Body of pancreas (tissue), 4 donors: ENCODE data around the gene ATOSA. TPM values are rescaled to one million over a fixed set of nuclear protein-coding genes. Genes with fewer than 3 reads are reported as not detected.

Experiments used
- ATAC-seq: fragments of 150-250 bp; one replicate; pipeline ENCODE4 v1.9.1; 2016
- DNase-seq, 4 donors: peaks; one replicate each; pipeline ENCODE4 v3.0.0-alpha.2; 2019
- H3K27ac ChIP-seq, 4 donors: fragments of 200-600 bp; sonication (generic); 1 replicate in 3 of 4; 2 replicates in 1 of 4; pipeline versions ENCODE4 v1.5.1 to v1.6.1; 2016 to 2019; ENCODE audit warnings: mild to moderate bottlenecking in 1 of 4, mixed read lengths in 1 of 4, moderate library complexity in 1 of 4
- H3K27me3 ChIP-seq, 2 donors: fragments of 200-600 bp; sonication (generic); one replicate each; pipeline ENCODE4 v1.6.0; 2016; ENCODE audit warnings: mild to moderate bottlenecking in 1 of 2
- H3K36me3 ChIP-seq, 2 donors: fragments of 200-600 bp; sonication (generic); replicated peaks in 1 of 2; 2 replicates each; pipeline ENCODE4 v1.5.1; 2016; ENCODE audit warnings: low read depth in 2 of 2; ENCODE audit not compliant: insufficient read depth in 1 of 2
- H3K4me1 ChIP-seq: fragments of 200-600 bp; sonication (generic); one replicate; pipeline ENCODE4 v1.6.0; 2016
- H3K4me3 ChIP-seq, 2 donors: fragments of 200-600 bp; sonication (generic); 1 replicate in 1 of 2; 2 replicates in 1 of 2; pipeline ENCODE4 v1.5.1; 2016 to 2019
- H3K9me3 ChIP-seq, 3 donors: fragments of 200-600 bp; sonication (generic); 1 replicate in 2 of 3; 2 replicates in 1 of 3; pipeline ENCODE4 v1.5.1; 2016
- CTCF ChIP-seq, 7 experiments: fragments of 450-650 bp in 4 of 7; fragments of 200-600 bp in 3 of 7; sonication (generic) in 3 of 7; IDR thresholded peaks; one replicate each; pipeline ENCODE4 v1.5.1; 2016 to 2019; ENCODE audit warnings: antibody characterized with exemption in 7 of 7
- POLR2A ChIP-seq, 3 donors: fragments of 450-650 bp; IDR thresholded peaks; one replicate each; pipeline ENCODE4 v1.6.1; 2016; ENCODE audit warnings: antibody characterized with exemption in 3 of 3, mild to moderate bottlenecking in 2 of 3
- WGBS, 2 donors: methylation state at CpG; one replicate each; pipeline ENCODE4 v1.1.5; 2017; 5-methylcytosine and 5-hydroxymethylcytosine counted together
- intact Hi-C: fragments of 100-400 bp; cut with DNase I; formaldehyde crosslinking; loops from one replicate; pipeline ENCODE4 v1.15.1; 2023
- total RNA-seq, 2 donors: library from RNA; depleted of rRNA; stranded (reverse); fragments of >200 nt; gene quantifications; one replicate each; pipeline ENCODE4 v1.1.0, GENCODE V29; 2016

ATOSA gene
- total RNA-seq, 2 donors from 2014 or later, result 37.2 to 63.6 TPM

GRCh38 chr15:52695154-52695553 lies 16.0 kb upstream of the ATOSA start:
- DNase-seq, result no peak
- intact Hi-C loops, result no loop called here
- no peak for ATAC-seq
- no peaks in the 10 kb centered on the region for H3K9me3 ChIP-seq
- H3K27ac ChIP-seq, result no peak overlapping the region
- no peaks in the 10 kb centered on the region for H3K36me3 ChIP-seq
- TF ChIP-seq CTCF (IDR thresholded peaks at IDR 0.05), result no peak
- TF ChIP-seq POLR2A (IDR thresholded peaks at IDR 0.05), result no peak
- H3K27me3 ChIP-seq, result no peaks in the 10 kb centered on the region
- H3K4me3 ChIP-seq, result no peak overlapping the region
- H3K4me1 ChIP-seq, result no peaks in the 10 kb centered on the region
- 93 to 97% methylated on average over 2 of the region's 2 CpGs for WGBS, 2 donors

- DNase-seq (no peak), ATAC-seq (no peak)
- Histone ChIP-seq H3K4me1 (no peaks in the 10 kb centered on the region), H3K9me3 (no peaks in the 10 kb centered on the region), H3K27me3 (no peaks in the 10 kb centered on the region), H3K4me3 (no peak overlapping the region), H3K27ac (no peak overlapping the region), H3K36me3 (no peaks in the 10 kb centered on the region)
- 69 to 100% methylated on average over 1 of the region's 1 CpG for WGBS, 2 donors
- no peak for TF ChIP-seq CTCF (IDR thresholded peaks at IDR 0.05)
- TF ChIP-seq POLR2A (IDR thresholded peaks at IDR 0.05), result no peak
- intact Hi-C loops, result loop anchor here (10.0 kb wide), 1 partner anchor 65 kb away; no protein-coding TSS in a partner anchor
Measured at GRCh38 chr15:52689562-52689961, 10.4 kb upstream of the ATOSA start.

- TF ChIP-seq POLR2A (IDR thresholded peaks at IDR 0.05) (no peak), CTCF (IDR thresholded peaks at IDR 0.05) (no peak)
- Histone ChIP-seq H3K27ac (no peak overlapping the region), H3K9me3 (no peaks in the 10 kb centered on the region), H3K4me3 (no peak overlapping the region), H3K4me1 (peaks cover 5% of the 10 kb centered on the region), H3K36me3 (no peaks in the 10 kb centered on the region), H3K27me3 (no peaks in the 10 kb centered on the region)
- DNase-seq (no peak), ATAC-seq (no peak)
- intact Hi-C loops, result loop anchor here (10.0 kb wide), 1 partner anchor 59 kb away; no protein-coding TSS in a partner anchor
- 71 to 80% methylated on average over 1 of the region's 1 CpG for WGBS, 2 donors
Measured at GRCh38 chr15:52683580-52683979, 4.4 kb upstream of the ATOSA start.

- intact Hi-C loops, result loop anchor here (10.0 kb wide), 1 partner anchor 58 kb away; no protein-coding TSS in a partner anchor
- 70 to 74% methylated on average over 3 of the region's 3 CpGs for WGBS, 2 donors
- no peaks in the 10 kb centered on the region for H3K36me3 ChIP-seq
Measured at GRCh38 chr15:52682781-52683180, 3.6 kb upstream of the ATOSA start.

More at GRCh38 chr15:52682781-52683180, 3.6 kb upstream of the ATOSA start:
- Histone ChIP-seq H3K4me3 (no peak overlapping the region), H3K9me3 (no peaks in the 10 kb centered on the region), H3K27me3 (no peaks in the 10 kb centered on the region), H3K4me1 (peaks cover 5% of the 10 kb centered on the region), H3K27ac (no peak overlapping the region)
- DNase-seq, result no peak
- ATAC-seq, result no peak
- TF ChIP-seq POLR2A (IDR thresholded peaks at IDR 0.05), result no peak
- TF ChIP-seq CTCF (IDR thresholded peaks at IDR 0.05), result no peak
